ENCODE data around the gene SYNPO.
A peak's percentile ranks its signal among the peaks of the same experiment; 100 is the strongest.

SYNPO gene

GRCh38 chr5:150636391-150637244 lies 3.8 kb upstream of the SYNPO start:
- no peaks in the 10 kb centered on the region for H3K36me3 ChIP-seq (ENCODE audit: insufficient read depth, low read length)
- H3K27me3 ChIP-seq (ENCODE audit: insufficient read depth, low read length): no peaks in the 10 kb centered on the region
- H3K4me1 ChIP-seq (ENCODE audit: control insufficient read depth, insufficient read depth, low read length, unreplicated experiment): peaks cover 61% of the 10 kb centered on the region
- no peak overlapping the region for H3K4me3 ChIP-seq (ENCODE audit: low read depth, low read length)
- H3K27ac ChIP-seq (ENCODE audit: low read depth, low read length): peak overlapping the region; percentile 51; the same call in 1 of the 2 replicates
- no peak overlapping the region for H2AFZ ChIP-seq (ENCODE audit: low read length, unreplicated experiment)
- H3K79me2 ChIP-seq (ENCODE audit: control insufficient read depth, insufficient read depth, low read length, unreplicated experiment): no peaks in the 10 kb centered on the region

GRCh38 chr5:150637245-150638052 lies 3.0 kb upstream of the SYNPO start:
- Histone ChIP-seq H3K36me3 (ENCODE audit: insufficient read depth, low read length) (no peaks in the 10 kb centered on the region), H3K4me3 (ENCODE audit: low read depth, low read length) (peak overlapping the region; percentile 39; the same call in 1 of the 2 replicates), H3K27ac (ENCODE audit: low read depth, low read length) (peak overlapping the region; percentile 51), H3K79me2 (ENCODE audit: control insufficient read depth, insufficient read depth, low read length, unreplicated experiment) (no peaks in the 10 kb centered on the region), H3K27me3 (ENCODE audit: insufficient read depth, low read length) (no peaks in the 10 kb centered on the region), H2AFZ (ENCODE audit: low read length, unreplicated experiment) (no peak overlapping the region), H3K4me1 (ENCODE audit: control insufficient read depth, insufficient read depth, low read length, unreplicated experiment) (peaks cover 69% of the 10 kb centered on the region)

GRCh38 chr5:150638053-150638444 lies 2.4 kb upstream of the SYNPO start:
- H3K4me3 ChIP-seq (ENCODE audit: low read depth, low read length): peak overlapping the region; percentile 39; the same call in 1 of the 2 replicates
- peak overlapping the region; percentile 51 for H3K27ac ChIP-seq (ENCODE audit: low read depth, low read length)
- H3K36me3 ChIP-seq (ENCODE audit: insufficient read depth, low read length): no peaks in the 10 kb centered on the region
- peaks cover 69% of the 10 kb centered on the region for H3K4me1 ChIP-seq (ENCODE audit: control insufficient read depth, insufficient read depth, low read length, unreplicated experiment)
- H3K27me3 ChIP-seq (ENCODE audit: insufficient read depth, low read length): no peaks in the 10 kb centered on the region
- H3K79me2 ChIP-seq (ENCODE audit: control insufficient read depth, insufficient read depth, low read length, unreplicated experiment): peaks cover 3% of the 10 kb centered on the region
- H2AFZ ChIP-seq (ENCODE audit: low read length, unreplicated experiment): no peak overlapping the region

- Histone ChIP-seq H3K27ac (ENCODE audit: low read depth, low read length) (peak overlapping the region; percentile 98; the same call in 1 of the 2 replicates), H3K4me1 (ENCODE audit: control insufficient read depth, insufficient read depth, low read length, unreplicated experiment) (peaks cover 72% of the 10 kb centered on the region), H3K27me3 (ENCODE audit: insufficient read depth, low read length) (no peaks in the 10 kb centered on the region), H3K36me3 (ENCODE audit: insufficient read depth, low read length) (no peaks in the 10 kb centered on the region), H3K79me2 (ENCODE audit: control insufficient read depth, insufficient read depth, low read length, unreplicated experiment) (peaks cover 4% of the 10 kb centered on the region), H3K4me3 (ENCODE audit: low read depth, low read length) (no peak overlapping the region), H2AFZ (ENCODE audit: low read length, unreplicated experiment) (no peak overlapping the region)
Measured at GRCh38 chr5:150638488-150639376, 1.7 kb upstream of the SYNPO start.

- Histone ChIP-seq H3K4me3 (ENCODE audit: low read depth, low read length) (no peak overlapping the region), H3K79me2 (ENCODE audit: control insufficient read depth, insufficient read depth, low read length, unreplicated experiment) (peaks cover 9% of the 10 kb centered on the region), H3K36me3 (ENCODE audit: insufficient read depth, low read length) (no peaks in the 10 kb centered on the region), H3K4me1 (ENCODE audit: control insufficient read depth, insufficient read depth, low read length, unreplicated experiment) (peaks cover 76% of the 10 kb centered on the region), H3K27ac (ENCODE audit: low read depth, low read length) (peak overlapping the region; percentile 98), H2AFZ (ENCODE audit: low read length, unreplicated experiment) (no peak overlapping the region), H3K27me3 (ENCODE audit: insufficient read depth, low read length) (no peaks in the 10 kb centered on the region)
Measured at GRCh38 chr5:150639377-150639692, 1.1 kb upstream of the SYNPO start.

- Histone ChIP-seq H3K4me1 (ENCODE audit: control insufficient read depth, insufficient read depth, low read length, unreplicated experiment) (peaks cover 80% of the 10 kb centered on the region), H2AFZ (ENCODE audit: low read length, unreplicated experiment) (no peak overlapping the region), H3K36me3 (ENCODE audit: insufficient read depth, low read length) (no peaks in the 10 kb centered on the region), H3K4me3 (ENCODE audit: low read depth, low read length) (no peak overlapping the region), H3K27me3 (ENCODE audit: insufficient read depth, low read length) (no peaks in the 10 kb centered on the region), H3K79me2 (ENCODE audit: control insufficient read depth, insufficient read depth, low read length, unreplicated experiment) (peaks cover 13% of the 10 kb centered on the region), H3K27ac (ENCODE audit: low read depth, low read length) (peak overlapping the region; percentile 98)
Measured at GRCh38 chr5:150639751-150640150, 709 bp upstream of the SYNPO start.

- no peaks in the 10 kb centered on the region for H3K36me3 ChIP-seq (ENCODE audit: insufficient read depth, low read length)
- peaks cover 14% of the 10 kb centered on the region for H3K79me2 ChIP-seq (ENCODE audit: control insufficient read depth, insufficient read depth, low read length, unreplicated experiment)
- peak overlapping the region; percentile 98 for H3K27ac ChIP-seq (ENCODE audit: low read depth, low read length)
- peak overlapping the region; percentile 74 for H3K4me3 ChIP-seq (ENCODE audit: low read depth, low read length)
- H2AFZ ChIP-seq (ENCODE audit: low read length, unreplicated experiment): peak overlapping the region; percentile 1
- no peaks in the 10 kb centered on the region for H3K27me3 ChIP-seq (ENCODE audit: insufficient read depth, low read length)
- H3K4me1 ChIP-seq (ENCODE audit: control insufficient read depth, insufficient read depth, low read length, unreplicated experiment): peaks cover 86% of the 10 kb centered on the region
Measured at GRCh38 chr5:150641006-150641570, 628 bp downstream of the SYNPO start.

GRCh38 chr5:150641824-150642566 lies 1.5 kb downstream of the SYNPO start:
- H2AFZ ChIP-seq (ENCODE audit: low read length, unreplicated experiment): no peak overlapping the region

GRCh38 chr5:150642567-150642927 lies 2.1 kb downstream of the SYNPO start:
- Histone ChIP-seq H3K27ac (ENCODE audit: low read depth, low read length) (peak overlapping the region; percentile 98), H3K4me3 (ENCODE audit: low read depth, low read length) (peak overlapping the region; percentile 74), H3K4me1 (ENCODE audit: control insufficient read depth, insufficient read depth, low read length, unreplicated experiment) (peaks cover 77% of the 10 kb centered on the region), H3K27me3 (ENCODE audit: insufficient read depth, low read length) (no peaks in the 10 kb centered on the region), H3K79me2 (ENCODE audit: control insufficient read depth, insufficient read depth, low read length, unreplicated experiment) (peaks cover 14% of the 10 kb centered on the region), H2AFZ (ENCODE audit: low read length, unreplicated experiment) (no peak overlapping the region), H3K36me3 (ENCODE audit: insufficient read depth, low read length) (no peaks in the 10 kb centered on the region)

More at GRCh38 chr5:150641824-150642566, 1.5 kb downstream of the SYNPO start:
- no peaks in the 10 kb centered on the region for H3K27me3 ChIP-seq (ENCODE audit: insufficient read depth, low read length)
- H3K4me3 ChIP-seq (ENCODE audit: low read depth, low read length): peak overlapping the region; percentile 74
- H3K27ac ChIP-seq (ENCODE audit: low read depth, low read length): peak overlapping the region; percentile 98
- peaks cover 77% of the 10 kb centered on the region for H3K4me1 ChIP-seq (ENCODE audit: control insufficient read depth, insufficient read depth, low read length, unreplicated experiment)
- H3K79me2 ChIP-seq (ENCODE audit: control insufficient read depth, insufficient read depth, low read length, unreplicated experiment): peaks cover 14% of the 10 kb centered on the region
- no peaks in the 10 kb centered on the region for H3K36me3 ChIP-seq (ENCODE audit: insufficient read depth, low read length)
